Skeletal muscle tissue (tissue), 5 donors: ENCODE measurements around the gene TTBK2. TPM values are rescaled to one million over a fixed set of nuclear protein-coding genes. Genes with fewer than 3 reads are reported as not detected.

ENCODE experiments used
- H3K27ac ChIP-seq: one replicate; pipeline ENCODE4 v1.7.0; 2013; ENCODE audit warnings: mild to moderate bottlenecking, low read depth, low read length, inconsistent platforms
- H3K27me3 ChIP-seq, 3 donors: one replicate each; pipeline ENCODE4 v1.7.0; 2013; ENCODE audit warnings: low read length in 3 of 3; ENCODE audit not compliant: control insufficient read depth in 3 of 3, insufficient read depth in 3 of 3
- H3K36me3 ChIP-seq, 3 donors: one replicate each; pipeline ENCODE4 v1.7.0; 2013; ENCODE audit warnings: low read length in 3 of 3; ENCODE audit not compliant: control insufficient read depth in 3 of 3, insufficient read depth in 3 of 3
- H3K4me1 ChIP-seq, 3 donors: one replicate each; pipeline ENCODE4 v1.7.0; 2013; ENCODE audit warnings: low read length in 3 of 3, mild to moderate bottlenecking in 3 of 3; ENCODE audit not compliant: control insufficient read depth in 3 of 3, insufficient read depth in 3 of 3
- H3K4me3 ChIP-seq, 3 donors: one replicate each; pipeline ENCODE4 v1.7.0; 2013; ENCODE audit warnings: low read length in 3 of 3
- H3K9ac ChIP-seq, 3 donors: one replicate each; pipeline ENCODE4 v1.7.0; 2013; ENCODE audit warnings: low read length in 3 of 3, mild to moderate bottlenecking in 3 of 3, moderate library complexity in 2 of 3, low read depth in 1 of 3
- H3K9me3 ChIP-seq, 3 donors: one replicate each; pipeline ENCODE4 v1.7.0; 2013; ENCODE audit warnings: low read length in 3 of 3; ENCODE audit not compliant: control insufficient read depth in 3 of 3
- small RNA-seq: library from RNA; depleted of rRNA; stranded (forward); fragments of <200 nt; gene quantifications from one replicate; pipeline ENCODE3, GENCODE V24; 2014
- total RNA-seq: library from RNA; depleted of rRNA; stranded (reverse); fragments of >200 nt; gene quantifications from one replicate; pipeline ENCODE4 v1.2.3, GENCODE V29; 2014
- donor health status: Osteomylitis.

Gene TTBK2
- total RNA-seq, 1 donor from 2014 or later: 8.4 TPM

GRCh38 chr15:42692997-42693396 lies 227.6 kb downstream of the TTBK2 start:
- Histone ChIP-seq H3K9ac (no peak overlapping the region), H3K4me1 (no peaks in the 10 kb centered on the region), H3K27me3 (no peaks in the 10 kb centered on the region), H3K4me3 (no peak overlapping the region), H3K36me3 (peaks cover 3 to 44% (median 13%) of the 10 kb centered on the region in 3 donors), H3K9me3 (no peaks in the 10 kb centered on the region), H3K27ac (no peak overlapping the region)

- Histone ChIP-seq H3K36me3 (peaks cover 3 to 47% (median 15%) of the 10 kb centered on the region in 3 donors), H3K9ac (no peak overlapping the region), H3K4me1 (no peaks in the 10 kb centered on the region), H3K9me3 (no peaks in the 10 kb centered on the region), H3K27ac (no peak overlapping the region), H3K4me3 (no peak overlapping the region), H3K27me3 (no peaks in the 10 kb centered on the region)
Observed at GRCh38 chr15:42692536-42692935, 228.0 kb downstream of the TTBK2 start.

GRCh38 chr15:42691770-42692169 lies 228.8 kb downstream of the TTBK2 start:
- Histone ChIP-seq H3K9me3 (no peaks in the 10 kb centered on the region), H3K4me1 (no peaks in the 10 kb centered on the region), H3K36me3 (peaks cover 3 to 52% (median 15%) of the 10 kb centered on the region in 3 donors), H3K27ac (no peak overlapping the region), H3K27me3 (no peaks in the 10 kb centered on the region), H3K4me3 (no peak overlapping the region), H3K9ac (no peak overlapping the region)

- no peak overlapping the region for H3K9ac ChIP-seq
- H3K4me1 ChIP-seq: no peaks in the 10 kb centered on the region
- H3K4me3 ChIP-seq: no peak overlapping the region
- H3K36me3 ChIP-seq: peaks cover 3 to 52% (median 15%) of the 10 kb centered on the region in 3 donors
- no peak overlapping the region for H3K27ac ChIP-seq
- no peaks in the 10 kb centered on the region for H3K27me3 ChIP-seq
- no peaks in the 10 kb centered on the region for H3K9me3 ChIP-seq
Observed at GRCh38 chr15:42691308-42691707, 229.3 kb downstream of the TTBK2 start.

Small RNA genes lying within 50 kb of the gene (small RNA-seq; reads per million reads assigned to genes)
- not detected for gene KRT8P50

Other genes starting within 250 kb of the TTBK2 start
- 9.9 TPM for gene CDAN1, start 183.7 kb downstream of the TTBK2 start, total RNA-seq
- gene UBR1, start 185.3 kb upstream of the TTBK2 start, total RNA-seq: 45.9 TPM
- gene TMEM62, start 212.8 kb upstream of the TTBK2 start, total RNA-seq: 8.4 TPM